ENCODE measurements around the gene C1GALT1C1.

The C1GALT1C1 gene

DNA sequence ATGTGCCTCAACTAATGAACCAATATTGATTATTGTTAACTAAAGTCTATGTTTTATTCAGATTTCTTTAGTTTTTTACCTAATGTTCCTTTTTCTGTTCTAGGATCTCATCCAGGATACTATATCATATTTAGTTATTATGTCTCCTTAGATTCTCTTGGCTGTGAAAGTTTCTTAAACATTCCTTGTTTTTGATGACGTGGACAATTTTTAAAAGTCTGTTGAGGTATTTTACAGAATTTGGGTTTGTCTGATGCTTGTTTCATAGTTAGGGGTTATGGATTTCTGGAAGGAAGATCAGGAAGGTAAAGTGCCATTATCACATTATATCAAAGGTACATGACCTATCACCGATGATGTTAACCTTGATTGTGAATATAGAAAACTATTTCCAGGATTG is 44.2 kb downstream of the C1GALT1C1 start:
- DNase-seq (ENCODE audit: low read depth in 2 of 2) = no peak
